MV-4-11 (cell line): Measurements from ENCODE around the gene TMSB4X.
"Not testable (repeated sequence)": the region's sequence is repeated elsewhere in the genome, so short reads cannot be mapped to it uniquely, and the experiment has no call there.

Experiments used
- DNase-seq: peaks from one replicate; lab custom pipeline; 2025; lab: John Stamatoyannopoulos, UW

The TMSB4X gene

GRCh38 chrX:12955882-12956703, 18.8 kb upstream of the TMSB4X start:
- DNase-seq: peak; percentile 96

- peak; percentile 92 for DNase-seq
Observed at GRCh38 chrX:12956704-12957534, 18.0 kb upstream of the TMSB4X start.

GRCh38 chrX:12958059-12958458, 16.9 kb upstream of the TMSB4X start:
- no peak for DNase-seq

GRCh38 chrX:12958461-12958860, 16.4 kb upstream of the TMSB4X start:
- DNase-seq: no peak

GRCh38 chrX:12961196-12961718, 13.7 kb upstream of the TMSB4X start:
- peak; percentile 28 for DNase-seq

GRCh38 chrX:12962041-12962504, 12.8 kb upstream of the TMSB4X start:
- peak; percentile 20 for DNase-seq

- DNase-seq: not testable (repeated sequence)
Observed at GRCh38 chrX:12963210-12963850, 11.6 kb upstream of the TMSB4X start.

- no peak for DNase-seq
Observed at GRCh38 chrX:12965131-12965940, 9.6 kb upstream of the TMSB4X start.

- DNase-seq: no peak
Observed at GRCh38 chrX:12966151-12966550, 8.8 kb upstream of the TMSB4X start.

- DNase-seq: peak; percentile 32
Observed at GRCh38 chrX:12967711-12968465, 7.0 kb upstream of the TMSB4X start.

GRCh38 chrX:12970691-12971202, 4.2 kb upstream of the TMSB4X start:
- peak; percentile 83 for DNase-seq

- DNase-seq: peak; percentile 26
Observed at GRCh38 chrX:12971282-12972003, 3.5 kb upstream of the TMSB4X start.

GRCh38 chrX:12972243-12972642, 2.7 kb upstream of the TMSB4X start:
- peak; percentile 69 for DNase-seq

GRCh38 chrX:12972878-12973560, 1.9 kb upstream of the TMSB4X start:
- DNase-seq: no peak

GRCh38 chrX:12973561-12974304, 1.2 kb upstream of the TMSB4X start:
- peak; percentile 55 for DNase-seq

GRCh38 chrX:12974305-12974795, 560 bp upstream of the TMSB4X start:
- DNase-seq: peak; percentile 60

GRCh38 chrX:12975670-12975965, 708 bp downstream of the TMSB4X start:
- DNase-seq: no peak

GRCh38 chrX:12975991-12976558, 1.2 kb downstream of the TMSB4X start:
- peak; percentile 48 for DNase-seq
